B cell (primary cell): ENCODE measurements around the gene MRPL10.

ENCODE experiments used
- EZH2 ChIP-seq: IDR thresholded peaks from 2 replicates; pipeline ENCODE4 v1.6.1; 2012; ENCODE audit warnings: borderline replicate concordance, low read depth, mild to moderate bottlenecking, moderate library complexity, low read length; ENCODE audit not compliant: insufficient read depth, poor library complexity, severe bottlenecking
- TF ChIP-seq, protein P1 (sequence below): fragments of 200-600 bp; IDR thresholded peaks from one replicate; pipeline ENCODE4 v1.8.0; 2022; ENCODE audit warnings: antibody characterized with exemption, mild to moderate bottlenecking

DNA sequence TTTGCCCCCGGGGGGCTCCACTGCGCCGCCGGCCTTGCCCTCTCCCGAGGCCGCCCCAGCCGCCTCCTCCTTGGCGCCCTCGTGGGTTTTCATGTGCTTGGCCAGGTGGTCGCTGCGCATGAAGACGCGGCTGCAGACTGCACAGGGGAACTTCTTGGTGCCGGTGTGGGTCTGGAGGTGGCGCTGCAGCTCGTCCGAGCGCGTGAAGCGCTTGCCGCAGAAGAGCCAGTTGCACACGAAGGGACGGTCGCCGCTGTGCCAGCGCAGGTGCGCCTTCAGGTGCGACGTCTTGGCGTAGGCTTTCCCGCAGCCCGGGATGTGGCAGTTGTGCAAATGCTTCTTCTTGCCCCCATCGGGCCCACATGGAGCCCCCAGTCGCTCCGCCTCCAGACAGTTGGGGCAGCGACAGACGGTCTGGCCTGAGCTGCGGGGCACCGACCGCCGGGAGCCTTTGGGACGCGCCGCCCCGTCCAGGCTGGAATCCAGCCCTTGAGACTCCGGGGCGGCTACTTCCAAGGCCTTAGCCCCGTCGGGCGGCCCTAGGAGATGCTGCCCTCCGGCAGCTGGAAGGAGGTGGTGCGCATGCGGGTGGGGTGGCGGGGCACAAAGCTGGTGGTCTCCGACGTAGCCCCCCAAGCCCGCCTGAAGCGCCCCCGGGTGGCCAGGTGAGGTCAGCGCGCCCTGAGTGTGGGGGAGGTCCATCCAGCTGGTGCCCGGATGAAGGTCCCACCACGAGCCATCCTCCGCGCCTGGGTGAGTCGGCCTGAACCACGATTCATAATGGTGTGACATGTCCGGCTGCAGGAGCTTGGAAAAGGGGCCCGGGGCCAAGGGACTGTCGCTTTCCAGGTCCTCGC, 16.2 kb upstream of the MRPL10 start:
- TF ChIP-seq, protein P1, sequence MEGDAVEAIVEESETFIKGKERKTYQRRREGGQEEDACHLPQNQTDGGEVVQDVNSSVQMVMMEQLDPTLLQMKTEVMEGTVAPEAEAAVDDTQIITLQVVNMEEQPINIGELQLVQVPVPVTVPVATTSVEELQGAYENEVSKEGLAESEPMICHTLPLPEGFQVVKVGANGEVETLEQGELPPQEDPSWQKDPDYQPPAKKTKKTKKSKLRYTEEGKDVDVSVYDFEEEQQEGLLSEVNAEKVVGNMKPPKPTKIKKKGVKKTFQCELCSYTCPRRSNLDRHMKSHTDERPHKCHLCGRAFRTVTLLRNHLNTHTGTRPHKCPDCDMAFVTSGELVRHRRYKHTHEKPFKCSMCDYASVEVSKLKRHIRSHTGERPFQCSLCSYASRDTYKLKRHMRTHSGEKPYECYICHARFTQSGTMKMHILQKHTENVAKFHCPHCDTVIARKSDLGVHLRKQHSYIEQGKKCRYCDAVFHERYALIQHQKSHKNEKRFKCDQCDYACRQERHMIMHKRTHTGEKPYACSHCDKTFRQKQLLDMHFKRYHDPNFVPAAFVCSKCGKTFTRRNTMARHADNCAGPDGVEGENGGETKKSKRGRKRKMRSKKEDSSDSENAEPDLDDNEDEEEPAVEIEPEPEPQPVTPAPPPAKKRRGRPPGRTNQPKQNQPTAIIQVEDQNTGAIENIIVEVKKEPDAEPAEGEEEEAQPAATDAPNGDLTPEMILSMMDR, result peak; percentile 40
- TF ChIP-seq EZH2, result no peak
